PC-9 (cell line): ENCODE results near the gene CHST7. TPM values are rescaled to one million over a fixed set of nuclear protein-coding genes. Genes with fewer than 3 reads are reported as not detected.

Source experiments
- BruUV-seq: library from RNA; stranded (reverse); fragments of 400-500 nt; replicated peaks from 2 replicates; lab custom pipeline; 2021; lab: Mats Ljungman, UMichigan
- CTCF ChIA-PET: fragments of 300-600 bp; sonication (Branson Sonifier 250); formaldehyde crosslinking; loops from one replicate; lab custom pipeline; 2022; ENCODE audit warnings: antibody characterized with exemption; lab: Charles Lee
- POLR2A ChIA-PET: fragments of 300-600 bp; sonication (Branson Sonifier 250); formaldehyde crosslinking; loops from one replicate; lab custom pipeline; 2022; ENCODE audit warnings: antibody characterized with exemption; ENCODE audit not compliant: unreplicated experiment; lab: Charles Lee
- DNase-seq, 2 experiments: peaks; one replicate each; pipeline versions ENCODE4 v3.0.0 to v3.0.0-alpha.2; 2015 to 2022; ENCODE audit warnings: mixed read lengths in 1 of 2
- H2AFZ ChIP-seq: fragments of 200-600 bp; sonication (generic); 2 replicates; pipeline ENCODE4 v1.8.1; 2017; ENCODE audit warnings: antibody characterized with exemption
- H3F3A ChIP-seq: fragments of 200-600 bp; sonication (generic); 2 replicates; pipeline ENCODE4 v1.8.1; 2017; ENCODE audit warnings: antibody characterized with exemption, mild to moderate bottlenecking, low read depth; ENCODE audit not compliant: insufficient read depth
- H3K27ac ChIP-seq: fragments of 200-600 bp; sonication (generic); 2 replicates; pipeline ENCODE4 v1.6.1; 2016; ENCODE audit warnings: mixed run types
- H3K27me3 ChIP-seq: fragments of 200-600 bp; sonication (generic); 2 replicates; pipeline ENCODE4 v1.6.1; 2016; ENCODE audit warnings: low read depth, mixed run types; ENCODE audit not compliant: insufficient read depth
- H3K36me3 ChIP-seq: fragments of 200-600 bp; sonication (generic); 2 replicates; pipeline ENCODE4 v1.6.1; 2016; ENCODE audit warnings: low read depth, mixed run types
- H3K4me1 ChIP-seq: fragments of 200-600 bp; sonication (generic); replicated peaks from 2 replicates; pipeline ENCODE4 v1.6.1; 2016; ENCODE audit warnings: mixed run types; ENCODE audit not compliant: insufficient read depth
- H3K4me2 ChIP-seq: fragments of 200-600 bp; sonication (generic); 2 replicates; pipeline ENCODE4 v1.6.1; 2017; ENCODE audit warnings: mixed run types
- H3K4me3 ChIP-seq: fragments of 200-600 bp; sonication (generic); 2 replicates; pipeline ENCODE4 v1.6.1; 2016; ENCODE audit warnings: mixed run types
- H3K79me2 ChIP-seq: fragments of 200-600 bp; sonication (generic); 2 replicates; pipeline ENCODE4 v1.6.1; 2017; ENCODE audit warnings: low read depth, mixed run types
- H3K9me2 ChIP-seq: fragments of 200-600 bp; sonication (generic); 2 replicates; pipeline ENCODE4 v1.8.1; 2017; ENCODE audit warnings: mild to moderate bottlenecking; ENCODE audit not compliant: insufficient read depth
- H3K9me3 ChIP-seq: fragments of 200-600 bp; sonication (generic); 2 replicates; pipeline ENCODE4 v1.8.1; 2016; ENCODE audit warnings: low read depth; ENCODE audit not compliant: insufficient read depth
- H4K20me1 ChIP-seq: fragments of 200-600 bp; sonication (generic); 2 replicates; pipeline ENCODE4 v1.8.1; 2017; ENCODE audit not compliant: insufficient read depth
- CTCF ChIP-seq: fragments of 200-600 bp; sonication (generic); conservative IDR thresholded peaks from 2 replicates; pipeline ENCODE4 v1.6.1; 2017; ENCODE audit warnings: mixed run types, antibody characterized with exemption, mild to moderate bottlenecking, moderate library complexity
- EZH2 ChIP-seq: fragments of 200-600 bp; sonication (generic); IDR thresholded peaks from 2 replicates; pipeline ENCODE4 v1.8.0; 2017; ENCODE audit warnings: antibody characterized with exemption, low read depth
- intact Hi-C: fragments of 100-400 bp; cut with micrococcal nuclease; formaldehyde crosslinking; loops from one replicate; pipeline ENCODE4 v1.10.0; 2022; ENCODE audit not compliant: unreplicated experiment
- total RNA-seq: library from RNA; stranded (reverse); gene quantifications from 2 replicates; pipeline ENCODE4 v1.2.3, GENCODE V29; 2021

The CHST7 gene
- total RNA-seq, 1 experiment from 2014 or later = 0.94 TPM

- Histone ChIP-seq H4K20me1 (no peaks in the 10 kb centered on the region), H3K4me3 (no peak overlapping the region), H3K4me1 (no peaks in the 10 kb centered on the region), H2AFZ (no peak overlapping the region), H3K36me3 (no peaks in the 10 kb centered on the region), H3K9me3 (no peaks in the 10 kb centered on the region), H3F3A (no peaks in the 10 kb centered on the region), H3K9me2 (no peaks in the 10 kb centered on the region), H3K79me2 (no peaks in the 10 kb centered on the region), H3K27ac (no peak overlapping the region), H3K4me2 (no peak overlapping the region), H3K27me3 (no peaks in the 10 kb centered on the region)
- BruUV-seq = no TSS peak
- intact Hi-C loops = loop anchor here (10.0 kb wide), 1 partner anchor 476 kb away; no protein-coding TSS in a partner anchor
- no peak for DNase-seq
- POLR2A ChIA-PET = no interaction called here
- CTCF ChIA-PET = no interaction called here
- TF ChIP-seq EZH2 (no peak), CTCF (no peak)
These were observed 14.5 kb upstream of the CHST7 start for GRCh38 chrX:46559062-46559461.

GRCh38 chrX:46561824-46562657 lies 11.5 kb upstream of the CHST7 start:
- no peaks in the 10 kb centered on the region for H4K20me1 ChIP-seq
- H3F3A ChIP-seq = no peaks in the 10 kb centered on the region
- no peaks in the 10 kb centered on the region for H3K9me2 ChIP-seq
- ChIA-PET CTCF (no interaction called here), POLR2A (no interaction called here)
- H3K4me1 ChIP-seq = no peaks in the 10 kb centered on the region
- H3K27ac ChIP-seq = no peak overlapping the region
- intact Hi-C loops = no loop called here
- H3K4me2 ChIP-seq = no peak overlapping the region
- no peak for DNase-seq
- no peak for TF ChIP-seq CTCF
- TF ChIP-seq EZH2 = no peak
- H2AFZ ChIP-seq = no peak overlapping the region
- H3K79me2 ChIP-seq = no peaks in the 10 kb centered on the region
- no peaks in the 10 kb centered on the region for H3K36me3 ChIP-seq
- H3K27me3 ChIP-seq = no peaks in the 10 kb centered on the region
- BruUV-seq = no TSS peak
- no peaks in the 10 kb centered on the region for H3K9me3 ChIP-seq
- H3K4me3 ChIP-seq = no peak overlapping the region

- H3K4me1 ChIP-seq = no peaks in the 10 kb centered on the region
- CTCF ChIA-PET = interaction anchor here (0.6 kb wide), 1 partner anchor 297 kb away, joined by 9 read pairs; no protein-coding TSS in a partner anchor
- no peak for TF ChIP-seq CTCF
- TF ChIP-seq EZH2 = no peak
- H3K27ac ChIP-seq = no peak overlapping the region
- H2AFZ ChIP-seq = no peak overlapping the region
- DNase-seq = no peak
- H3K9me3 ChIP-seq = no peaks in the 10 kb centered on the region
- H3K36me3 ChIP-seq = no peaks in the 10 kb centered on the region
- no peaks in the 10 kb centered on the region for H3K9me2 ChIP-seq
- intact Hi-C loops = no loop called here
- BruUV-seq = no TSS peak
- H3K27me3 ChIP-seq = no peaks in the 10 kb centered on the region
- H4K20me1 ChIP-seq = no peaks in the 10 kb centered on the region
- no peak overlapping the region for H3K4me3 ChIP-seq
- POLR2A ChIA-PET = no interaction called here
- no peaks in the 10 kb centered on the region for H3K79me2 ChIP-seq
- H3F3A ChIP-seq = no peaks in the 10 kb centered on the region
- no peak overlapping the region for H3K4me2 ChIP-seq
These were observed 6.2 kb upstream of the CHST7 start for GRCh38 chrX:46567388-46567787.
